ENCODE results near the gene ROBO2.

Gene ROBO2

DNA sequence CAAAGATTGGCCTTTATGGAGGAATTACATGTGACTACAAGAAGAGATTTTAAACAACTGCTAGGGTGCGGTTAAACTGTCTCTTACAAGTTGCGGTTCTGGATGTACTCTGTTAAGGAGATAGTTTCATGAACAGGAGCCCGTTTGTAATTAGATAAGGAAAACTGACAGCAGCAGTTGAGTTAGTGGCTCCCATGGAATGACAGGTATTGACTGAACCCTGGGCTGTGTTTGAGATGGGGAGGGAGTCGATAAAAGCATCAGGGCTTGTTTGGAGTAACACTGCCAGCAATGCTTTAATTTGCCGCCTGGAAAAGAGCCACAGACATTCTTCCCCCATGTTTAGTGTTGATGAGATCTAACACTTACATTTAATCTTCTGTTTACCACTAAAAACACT, 139.9 kb downstream of the ROBO2 start:
- no peaks in the 10 kb centered on the region for H3K36me3 Mint-ChIP-seq (ENCODE audit: low read depth)
- H3K4me1 Mint-ChIP-seq (ENCODE audit: low read depth): no peaks in the 10 kb centered on the region
- H3K27me3 Mint-ChIP-seq (ENCODE audit: low read depth): no peaks in the 10 kb centered on the region
- H3K4me3 Mint-ChIP-seq: no peak overlapping the region
- peaks cover 5% of the 10 kb centered on the region for H3K9me3 Mint-ChIP-seq
- no peak overlapping the region for H3K27ac Mint-ChIP-seq

DNA sequence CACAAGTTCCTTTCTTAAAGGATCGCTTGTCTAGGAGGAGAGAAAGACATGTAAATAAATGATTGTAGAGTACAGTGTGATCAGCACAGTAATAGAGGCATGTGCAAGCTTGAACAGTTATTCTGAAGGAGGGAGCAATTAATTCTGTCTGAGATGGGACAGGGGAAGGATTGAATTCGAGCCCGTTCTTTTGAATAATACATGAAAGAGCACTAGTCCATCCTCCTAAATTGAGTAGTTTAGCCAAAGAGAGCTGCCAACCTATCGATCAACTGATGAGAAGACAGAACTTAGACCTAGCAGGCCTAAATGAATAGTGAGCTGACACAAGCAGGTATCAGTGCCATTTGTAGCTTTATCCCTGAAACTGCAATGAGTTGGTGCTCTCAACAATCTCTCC, 142.4 kb downstream of the ROBO2 start:
- no peaks in the 10 kb centered on the region for H3K36me3 Mint-ChIP-seq (ENCODE audit: low read depth)
- H3K4me1 Mint-ChIP-seq (ENCODE audit: low read depth): no peaks in the 10 kb centered on the region
- H3K9me3 Mint-ChIP-seq: peaks cover 11% of the 10 kb centered on the region
- no peaks in the 10 kb centered on the region for H3K27me3 Mint-ChIP-seq (ENCODE audit: low read depth)
- H3K4me3 Mint-ChIP-seq: no peak overlapping the region
- H3K27ac Mint-ChIP-seq: no peak overlapping the region

DNA sequence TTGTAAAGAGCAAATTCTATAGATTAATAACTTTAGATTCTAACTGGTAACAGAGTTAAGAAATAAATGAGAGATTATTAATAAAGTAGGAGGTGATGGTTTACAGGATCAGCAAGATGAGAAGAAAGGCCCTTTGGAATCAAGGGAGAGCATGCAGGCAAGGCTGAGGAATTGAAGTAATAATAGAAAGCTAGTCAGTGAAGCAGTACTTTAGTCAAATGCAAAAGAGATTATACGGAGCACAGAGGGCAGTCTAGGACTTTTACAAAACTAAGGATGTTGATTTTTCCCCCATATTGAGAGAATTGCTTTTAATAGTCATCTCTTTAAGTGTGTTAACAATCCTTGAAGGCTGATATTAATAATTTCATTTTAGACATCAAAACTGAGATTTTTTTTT, 146.4 kb downstream of the ROBO2 start:
- peaks cover 11% of the 10 kb centered on the region for H3K9me3 Mint-ChIP-seq
- no peaks in the 10 kb centered on the region for H3K27me3 Mint-ChIP-seq (ENCODE audit: low read depth)
- H3K27ac Mint-ChIP-seq: no peak overlapping the region
- H3K36me3 Mint-ChIP-seq (ENCODE audit: low read depth): no peaks in the 10 kb centered on the region
- no peak overlapping the region for H3K4me3 Mint-ChIP-seq
- H3K4me1 Mint-ChIP-seq (ENCODE audit: low read depth): no peaks in the 10 kb centered on the region

DNA sequence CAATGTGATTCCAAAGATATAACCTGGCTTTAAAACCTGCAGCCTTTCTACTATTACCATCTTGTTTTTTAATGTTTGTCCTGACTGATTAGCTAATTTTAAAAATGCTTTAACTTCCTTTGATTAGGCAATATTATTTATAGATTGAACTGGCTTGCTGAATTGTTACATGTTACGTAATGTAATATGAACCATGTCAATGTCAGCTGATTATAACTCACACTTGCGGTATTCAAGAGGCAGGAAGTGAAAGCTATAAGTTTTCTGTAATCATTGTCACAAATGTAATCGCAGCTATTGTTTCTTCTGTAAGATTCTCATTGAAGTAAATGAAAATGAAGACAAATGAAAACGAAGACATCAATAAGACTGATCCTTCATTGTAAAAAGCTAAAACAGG, 146.8 kb downstream of the ROBO2 start:
- no peak overlapping the region for H3K4me3 Mint-ChIP-seq
- H3K27me3 Mint-ChIP-seq (ENCODE audit: low read depth): no peaks in the 10 kb centered on the region

DNA sequence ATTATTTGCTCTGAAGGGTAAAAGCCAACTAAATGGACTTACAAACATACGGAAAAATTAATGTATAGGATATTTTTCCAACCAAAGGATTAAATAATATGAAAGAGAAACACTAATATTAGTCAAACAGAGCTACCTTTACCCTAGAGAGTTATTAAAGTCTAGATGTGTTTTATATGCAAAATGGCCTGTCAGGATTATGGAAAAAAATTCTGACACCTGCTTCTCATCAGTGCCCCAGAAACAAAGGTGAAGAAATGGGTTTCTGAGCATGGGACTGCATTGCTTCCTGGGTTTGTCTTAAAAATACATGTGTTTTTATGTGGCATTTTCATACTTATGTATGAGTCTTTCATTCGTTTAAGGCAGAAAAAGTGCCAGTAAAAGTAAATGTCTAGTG, 148.3 kb downstream of the ROBO2 start:
- Mint-ChIP-seq H3K4me1 (ENCODE audit: low read depth) (no peaks in the 10 kb centered on the region), H3K36me3 (ENCODE audit: low read depth) (no peaks in the 10 kb centered on the region), H3K27me3 (ENCODE audit: low read depth) (no peaks in the 10 kb centered on the region), H3K4me3 (no peak overlapping the region), H3K27ac (no peak overlapping the region), H3K9me3 (peaks cover 11% of the 10 kb centered on the region)

More for the DNA sequence above, 146.8 kb downstream of the ROBO2 start:
- H3K9me3 Mint-ChIP-seq: peaks cover 11% of the 10 kb centered on the region
- H3K27ac Mint-ChIP-seq: no peak overlapping the region
- H3K4me1 Mint-ChIP-seq (ENCODE audit: low read depth): no peaks in the 10 kb centered on the region
- no peaks in the 10 kb centered on the region for H3K36me3 Mint-ChIP-seq (ENCODE audit: low read depth)

DNA sequence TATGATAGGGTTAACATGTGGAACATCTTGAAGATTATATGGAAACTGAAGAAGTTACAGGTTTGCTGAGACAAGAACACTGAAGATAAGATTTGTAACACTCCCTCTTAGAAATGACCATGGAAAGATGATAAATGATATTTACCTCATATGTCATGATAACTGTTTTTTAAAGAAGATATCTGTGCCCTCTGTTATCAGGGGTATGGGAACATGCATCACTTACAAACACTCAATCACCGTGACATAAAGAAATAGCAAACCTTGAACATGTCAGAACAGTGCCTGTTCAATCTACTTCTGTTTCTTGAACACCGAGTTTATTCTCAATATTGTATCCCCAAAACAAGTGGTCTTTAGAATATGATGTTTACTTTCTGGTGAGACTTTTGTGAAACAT, 149.4 kb downstream of the ROBO2 start:
- Mint-ChIP-seq H3K4me3 (no peak overlapping the region), H3K9me3 (peaks cover 7% of the 10 kb centered on the region), H3K36me3 (ENCODE audit: low read depth) (no peaks in the 10 kb centered on the region), H3K27me3 (ENCODE audit: low read depth) (no peaks in the 10 kb centered on the region), H3K27ac (no peak overlapping the region), H3K4me1 (ENCODE audit: low read depth) (no peaks in the 10 kb centered on the region)

DNA sequence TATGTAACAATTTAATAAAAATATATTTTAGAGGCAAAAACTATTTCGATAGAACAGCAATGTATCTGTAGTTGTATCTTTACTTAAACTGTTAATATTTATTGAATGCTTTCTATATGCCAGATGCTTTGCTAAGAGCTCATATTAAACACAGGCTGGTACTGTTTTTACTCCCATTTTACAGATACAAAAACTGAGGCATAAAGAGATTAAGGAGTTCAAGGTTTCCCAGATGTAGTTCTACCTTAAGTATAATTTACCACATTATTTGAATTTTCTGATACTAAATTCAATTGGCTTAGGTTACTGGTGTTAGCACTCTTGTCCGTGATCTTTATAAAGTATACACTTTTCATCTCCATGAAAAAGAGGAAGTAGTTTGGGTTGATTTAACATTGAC, 149.8 kb downstream of the ROBO2 start:
- H3K4me1 Mint-ChIP-seq (ENCODE audit: low read depth): no peaks in the 10 kb centered on the region
- no peak overlapping the region for H3K4me3 Mint-ChIP-seq
- no peaks in the 10 kb centered on the region for H3K36me3 Mint-ChIP-seq (ENCODE audit: low read depth)
- no peak overlapping the region for H3K27ac Mint-ChIP-seq
- peaks cover 5% of the 10 kb centered on the region for H3K9me3 Mint-ChIP-seq
- H3K27me3 Mint-ChIP-seq (ENCODE audit: low read depth): no peaks in the 10 kb centered on the region

DNA sequence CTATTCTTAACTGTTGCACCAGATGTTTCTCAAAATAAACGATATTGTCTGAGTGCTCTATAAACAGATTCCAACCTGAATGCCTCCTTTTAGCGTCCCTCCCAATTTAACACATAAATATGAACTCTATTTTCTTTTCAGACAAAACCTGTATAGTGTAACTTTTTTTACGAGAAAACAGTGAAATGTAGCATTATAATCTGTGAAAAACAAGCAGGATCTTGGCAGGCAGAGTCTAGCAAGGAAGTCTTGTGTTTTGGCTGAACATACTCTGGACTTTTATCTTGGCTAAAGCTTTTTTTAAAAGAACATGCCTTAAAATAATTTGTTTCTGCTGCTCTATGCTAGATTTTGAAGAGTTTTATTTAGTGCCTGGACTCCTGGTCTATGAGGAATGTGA, 150.5 kb downstream of the ROBO2 start:
- Mint-ChIP-seq H3K9me3 (no peaks in the 10 kb centered on the region), H3K27me3 (ENCODE audit: low read depth) (no peaks in the 10 kb centered on the region), H3K4me1 (ENCODE audit: low read depth) (no peaks in the 10 kb centered on the region), H3K36me3 (ENCODE audit: low read depth) (no peaks in the 10 kb centered on the region), H3K27ac (no peak overlapping the region), H3K4me3 (no peak overlapping the region)

DNA sequence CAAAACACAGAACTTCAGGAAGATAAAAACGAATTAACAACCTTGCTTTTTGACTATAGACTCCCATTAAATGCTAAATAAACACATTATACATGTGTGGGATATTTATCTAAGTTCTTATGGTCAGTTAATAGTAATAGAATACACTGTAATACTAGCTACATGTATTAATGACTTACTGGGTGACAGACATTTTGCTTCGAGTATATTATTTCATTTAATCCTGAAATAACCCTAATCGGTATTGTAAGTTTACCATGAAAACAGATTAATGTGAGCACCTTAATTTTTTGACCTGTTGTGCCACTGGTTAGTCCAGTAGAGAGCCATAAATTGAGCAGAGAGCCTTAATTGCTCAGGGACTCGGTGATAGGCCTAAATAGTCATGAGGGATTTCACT, 151.1 kb downstream of the ROBO2 start:
- Mint-ChIP-seq H3K27me3 (ENCODE audit: low read depth) (no peaks in the 10 kb centered on the region), H3K9me3 (no peaks in the 10 kb centered on the region), H3K4me1 (ENCODE audit: low read depth) (no peaks in the 10 kb centered on the region)

DNA sequence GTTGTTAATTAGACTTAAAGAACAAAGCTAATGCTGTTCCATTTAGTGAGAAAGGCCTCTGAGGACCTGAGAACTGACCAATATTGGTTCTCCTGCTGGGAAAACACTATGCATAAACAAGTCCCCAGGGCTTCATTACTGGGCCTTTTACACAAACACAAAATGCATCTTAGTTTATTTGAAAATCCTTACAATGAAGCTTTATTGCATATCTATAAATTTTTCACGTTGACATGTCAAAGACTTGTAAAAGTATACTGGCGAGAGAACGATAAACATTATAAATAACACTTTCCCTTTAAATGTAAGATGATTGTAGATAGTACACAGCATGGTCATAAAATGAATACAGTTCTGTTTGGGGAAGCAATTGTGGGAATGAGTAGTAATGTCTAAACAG, 151.7 kb downstream of the ROBO2 start:
- H3K9me3 Mint-ChIP-seq: no peaks in the 10 kb centered on the region
- no peaks in the 10 kb centered on the region for H3K27me3 Mint-ChIP-seq (ENCODE audit: low read depth)
- no peak overlapping the region for H3K4me3 Mint-ChIP-seq
- no peaks in the 10 kb centered on the region for H3K36me3 Mint-ChIP-seq (ENCODE audit: low read depth)
- H3K27ac Mint-ChIP-seq: no peak overlapping the region
- no peaks in the 10 kb centered on the region for H3K4me1 Mint-ChIP-seq (ENCODE audit: low read depth)

More for the DNA sequence above, 151.1 kb downstream of the ROBO2 start:
- Mint-ChIP-seq H3K4me3 (no peak overlapping the region), H3K27ac (no peak overlapping the region), H3K36me3 (ENCODE audit: low read depth) (no peaks in the 10 kb centered on the region)

DNA sequence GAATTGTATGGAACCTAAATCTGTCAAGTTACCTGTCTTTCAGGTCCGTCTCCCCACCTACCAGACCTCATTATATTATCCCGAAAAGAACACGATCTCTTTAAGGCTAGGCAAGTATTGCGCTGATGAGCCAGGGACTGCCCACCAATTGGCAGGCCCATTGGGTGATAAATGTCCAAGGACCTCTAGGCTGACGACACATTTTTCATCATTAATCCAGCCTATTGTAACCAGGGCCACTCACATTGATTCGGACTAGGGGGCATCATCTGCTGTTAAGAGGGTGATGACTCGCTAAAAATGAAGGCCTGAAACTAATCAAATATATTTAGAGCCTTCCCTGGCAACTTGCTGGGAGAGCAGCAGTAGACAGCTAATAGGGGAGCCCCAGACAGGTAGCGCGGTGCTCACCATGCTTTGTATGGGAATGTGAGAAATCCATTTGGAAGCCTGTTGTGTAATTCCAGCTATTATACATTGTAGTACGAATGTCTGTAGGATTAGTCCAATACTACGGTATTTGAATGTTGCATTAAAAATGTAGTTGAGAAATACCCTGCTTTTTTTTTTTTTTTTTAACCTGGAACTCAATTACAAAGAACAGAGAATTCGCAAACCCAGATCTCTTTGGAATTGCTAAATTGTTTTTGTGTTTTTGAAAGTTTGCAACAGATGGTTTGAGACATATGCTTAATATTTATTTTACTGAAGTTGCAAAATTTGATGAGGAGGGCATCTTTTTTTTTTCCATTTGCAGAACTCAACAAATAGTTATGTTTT, 156.1 kb downstream of the ROBO2 start:
- Mint-ChIP-seq H3K27ac (no peak overlapping the region), H3K27me3 (ENCODE audit: low read depth) (no peaks in the 10 kb centered on the region), H3K4me1 (ENCODE audit: low read depth) (no peaks in the 10 kb centered on the region), H3K9me3 (no peaks in the 10 kb centered on the region), H3K4me3 (no peak overlapping the region), H3K36me3 (ENCODE audit: low read depth) (no peaks in the 10 kb centered on the region)

DNA sequence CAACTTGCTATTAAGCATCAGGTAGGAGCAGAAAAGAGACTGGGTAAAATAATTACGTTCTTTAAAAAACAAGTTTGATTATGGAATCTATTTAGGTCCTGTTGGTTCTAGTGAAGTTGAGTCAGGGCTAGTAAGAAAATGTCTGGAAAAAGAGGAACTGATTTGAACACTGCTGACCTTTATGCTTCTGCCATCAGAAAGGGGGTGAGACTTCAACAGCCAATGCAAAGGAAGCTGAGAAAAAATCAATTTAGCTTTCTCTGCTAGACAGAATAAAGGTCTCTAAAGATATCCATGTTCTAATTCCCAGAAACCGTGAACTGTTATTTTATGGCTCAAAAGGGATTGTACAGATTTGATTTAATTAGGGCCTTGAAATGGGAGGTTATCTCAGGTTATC, 157.5 kb downstream of the ROBO2 start:
- Mint-ChIP-seq H3K27me3 (ENCODE audit: low read depth) (no peaks in the 10 kb centered on the region), H3K4me1 (ENCODE audit: low read depth) (no peaks in the 10 kb centered on the region), H3K4me3 (no peak overlapping the region), H3K36me3 (ENCODE audit: low read depth) (no peaks in the 10 kb centered on the region), H3K27ac (no peak overlapping the region), H3K9me3 (no peaks in the 10 kb centered on the region)

DNA sequence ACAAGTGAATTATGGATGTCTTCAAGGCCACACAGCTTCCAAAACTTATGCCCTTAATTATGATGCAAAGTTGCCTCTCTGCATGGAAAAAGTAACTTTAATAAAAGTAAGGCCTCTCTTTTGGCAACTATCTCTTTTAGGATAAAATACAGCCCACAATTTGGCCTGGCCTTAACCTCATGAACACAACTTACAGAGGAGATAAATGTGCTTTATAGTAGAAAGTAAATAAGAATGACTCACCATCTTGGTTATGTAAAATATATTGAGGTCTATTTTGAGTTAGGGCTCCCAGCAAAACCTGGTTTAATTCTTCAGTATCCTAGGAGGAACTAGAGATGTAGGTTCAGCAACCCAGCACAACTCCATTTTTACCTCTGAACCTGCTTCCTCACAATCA, 164.0 kb downstream of the ROBO2 start:
- H3K9me3 Mint-ChIP-seq: peaks cover 8% of the 10 kb centered on the region
- no peak overlapping the region for H3K27ac Mint-ChIP-seq
- no peaks in the 10 kb centered on the region for H3K36me3 Mint-ChIP-seq (ENCODE audit: low read depth)
- no peak overlapping the region for H3K4me3 Mint-ChIP-seq
- no peaks in the 10 kb centered on the region for H3K4me1 Mint-ChIP-seq (ENCODE audit: low read depth)
- no peaks in the 10 kb centered on the region for H3K27me3 Mint-ChIP-seq (ENCODE audit: low read depth)

DNA sequence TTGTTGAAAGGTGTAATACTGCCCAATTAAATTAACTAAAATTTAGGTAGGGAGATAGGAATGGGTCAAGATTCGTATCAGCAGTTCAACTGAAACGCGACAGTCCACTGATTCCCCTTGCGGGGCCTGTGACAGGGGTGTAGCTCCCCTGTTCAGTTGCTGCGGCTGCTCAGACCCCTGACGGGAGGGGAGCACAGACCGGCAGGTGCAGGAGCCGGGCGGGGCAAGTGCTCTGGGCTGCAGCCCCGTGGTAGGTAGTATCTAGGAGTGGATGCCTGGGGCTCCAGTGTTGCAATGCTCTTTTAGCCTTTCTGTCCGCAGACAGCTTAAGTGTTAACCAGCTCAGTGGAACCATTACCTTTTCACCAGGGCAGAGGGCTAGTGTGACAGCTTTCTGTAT, 164.9 kb downstream of the ROBO2 start:
- Mint-ChIP-seq H3K27me3 (ENCODE audit: low read depth) (no peaks in the 10 kb centered on the region), H3K4me3 (no peak overlapping the region), H3K36me3 (ENCODE audit: low read depth) (no peaks in the 10 kb centered on the region), H3K27ac (no peak overlapping the region), H3K9me3 (peaks cover 8% of the 10 kb centered on the region), H3K4me1 (ENCODE audit: low read depth) (no peaks in the 10 kb centered on the region)

DNA sequence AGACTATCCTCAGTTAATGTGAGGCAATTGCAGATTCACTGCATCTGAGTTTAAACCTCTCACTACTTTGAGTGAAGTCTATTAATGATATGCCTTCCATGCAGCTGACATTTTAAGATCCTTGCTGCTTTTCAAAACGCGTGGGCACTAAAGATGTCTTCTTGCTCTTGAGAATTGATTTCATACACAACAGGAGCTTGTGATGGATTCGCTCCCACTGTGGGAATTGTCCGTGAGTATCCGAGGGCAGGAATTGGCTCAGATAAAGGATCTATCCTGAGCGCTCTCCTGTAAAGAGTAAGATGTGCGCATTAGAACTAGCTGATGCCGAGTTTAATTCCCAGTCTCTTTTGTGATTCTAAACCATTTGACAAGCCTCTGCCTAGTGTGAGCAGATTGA, 167.9 kb downstream of the ROBO2 start:
- Mint-ChIP-seq H3K36me3 (ENCODE audit: low read depth) (no peaks in the 10 kb centered on the region), H3K4me1 (ENCODE audit: low read depth) (no peaks in the 10 kb centered on the region)

DNA sequence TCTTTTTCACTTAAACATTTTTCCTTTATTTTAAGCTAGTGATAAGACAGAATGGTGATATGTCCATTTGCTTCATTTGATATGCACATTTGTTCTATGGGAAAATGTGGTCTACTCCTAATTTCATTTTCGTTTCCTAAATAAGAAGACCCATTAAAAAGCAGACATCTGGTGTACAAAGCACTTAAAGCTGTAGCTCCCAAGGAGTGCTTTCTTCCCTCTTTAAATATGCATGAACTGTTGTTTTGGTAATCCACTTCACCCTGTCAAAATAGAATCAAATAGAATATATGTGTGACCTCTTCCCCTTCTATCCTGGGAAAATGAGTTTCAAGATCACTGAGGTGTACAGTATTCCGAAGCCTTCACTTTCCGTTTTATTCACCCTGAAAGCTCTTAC, 182.8 kb downstream of the ROBO2 start:
- Mint-ChIP-seq H3K9me3 (peaks cover 3% of the 10 kb centered on the region), H3K36me3 (ENCODE audit: low read depth) (no peaks in the 10 kb centered on the region), H3K27ac (no peak overlapping the region), H3K4me3 (no peak overlapping the region), H3K4me1 (ENCODE audit: low read depth) (no peaks in the 10 kb centered on the region), H3K27me3 (ENCODE audit: low read depth) (no peaks in the 10 kb centered on the region)

More for the DNA sequence above, 167.9 kb downstream of the ROBO2 start:
- H3K27me3 Mint-ChIP-seq (ENCODE audit: low read depth): no peaks in the 10 kb centered on the region
- no peak overlapping the region for H3K4me3 Mint-ChIP-seq
- peaks cover 8% of the 10 kb centered on the region for H3K9me3 Mint-ChIP-seq
- H3K27ac Mint-ChIP-seq: no peak overlapping the region

Data from T-helper 1 cell treated with Interleukin-12 subunit alpha and Interleukin-12 subunit beta and Interleukin-4 antibody, amounts not matched to agents 30 μg/mL and 1 μg/mL, for 36 hours (primary cell).